SK-N-SH treated with all-trans-retinoic acid at 6 μM for 48 hours (cell line): ENCODE data around the gene DYNLT1.

ENCODE experiments used
- ARNTL ChIP-seq: fragments of 450-650 bp; formaldehyde crosslinking; IDR thresholded peaks from 2 replicates; pipeline ENCODE4 v1.5.0; 2020; ENCODE audit warnings: low read depth, mild to moderate bottlenecking, moderate library complexity, borderline replicate concordance
- CSDC2 ChIP-seq: fragments of 250-450 bp; sonication (Bioruptor Pico); IDR thresholded peaks from 2 replicates; pipeline ENCODE4 v1.5.0; 2020; ENCODE audit warnings: mild to moderate bottlenecking, moderate library complexity
- SNAI2 ChIP-seq: fragments of 250-450 bp; sonication (Bioruptor Pico); IDR thresholded peaks from 2 replicates; pipeline ENCODE4 v1.5.0; 2020; ENCODE audit warnings: mild to moderate bottlenecking, moderate library complexity
- TCF4 ChIP-seq: fragments of 250-450 bp; sonication (Bioruptor Pico); IDR thresholded peaks from 2 replicates; pipeline ENCODE4 v1.8.0; 2021; ENCODE audit warnings: mild to moderate bottlenecking, moderate library complexity, borderline replicate concordance
- ZNF70 ChIP-seq: fragments of 450-650 bp; formaldehyde crosslinking; IDR thresholded peaks from 2 replicates; pipeline ENCODE4 v1.5.0; 2020; ENCODE audit warnings: mild to moderate bottlenecking, moderate library complexity

- no peak for TF ChIP-seq CSDC2
- TF ChIP-seq ARNTL (CRISPR knock-in tag): no peak
- TF ChIP-seq ZNF70 (CRISPR knock-in tag): no peak
- TF ChIP-seq SNAI2 (CRISPR knock-in tag): no peak
- no peak for TF ChIP-seq TCF4 (CRISPR knock-in tag)
Observed at GRCh38 chr6:158640519-158640918, 4.0 kb downstream of the DYNLT1 start.
